H4 (cell line): Measurements from ENCODE around the gene PLAAT3. TPM values are rescaled to one million over a fixed set of nuclear protein-coding genes. Genes with fewer than 3 reads are reported as not detected.
"Not testable (repeated sequence)": the region's sequence is repeated elsewhere in the genome, so short reads cannot be mapped to it uniquely, and the experiment has no call there.

Source experiments
- DNase-seq: peaks from one replicate; pipeline ENCODE4 v3.0.0-alpha.2; 2015; ENCODE audit warnings: low spot score
- total RNA-seq: library from RNA; depleted of rRNA; stranded (reverse); fragments of >200 nt; shearing (Covaris generic); gene quantifications from 2 replicates; pipeline ENCODE4 v1.2.3, GENCODE V29; 2014

PLAAT3 gene
- total RNA-seq, 1 experiment from 2014 or later = 4.7 TPM

GRCh38 chr11:63567044-63567840 is 47.0 kb downstream of the PLAAT3 start:
- peak; percentile 88 for DNase-seq

- DNase-seq = peak; percentile 53
These were observed 49.4 kb downstream of the PLAAT3 start for GRCh38 chr11:63564784-63565350.

- DNase-seq = no peak
These were observed 50.0 kb downstream of the PLAAT3 start for GRCh38 chr11:63564056-63564774.

GRCh38 chr11:63563201-63564055 is 50.8 kb downstream of the PLAAT3 start, which contains the start of gene PLAAT2:
PLAAT2 (minus strand) TSS chr11:63563379; CDS start chr11:63563324, 55 bp downstream.
- DNase-seq = no peak

- peak; percentile 74 for DNase-seq
These were observed 53.6 kb downstream of the PLAAT3 start for GRCh38 chr11:63560506-63561180.

- no peak for DNase-seq
These were observed 55.6 kb downstream of the PLAAT3 start for GRCh38 chr11:63558459-63559157.

GRCh38 chr11:63557570-63557969 is 56.7 kb downstream of the PLAAT3 start:
- no peak for DNase-seq

- DNase-seq = no peak
These were observed 57.7 kb downstream of the PLAAT3 start for GRCh38 chr11:63556404-63557013.

GRCh38 chr11:63554877-63555223 is 59.4 kb downstream of the PLAAT3 start:
- no peak for DNase-seq

GRCh38 chr11:63553759-63554158 is 60.5 kb downstream of the PLAAT3 start:
- no peak for DNase-seq

- DNase-seq = no peak
These were observed 61.3 kb downstream of the PLAAT3 start for GRCh38 chr11:63552921-63553320.

GRCh38 chr11:63551889-63552266 is 62.4 kb downstream of the PLAAT3 start:
- DNase-seq = no peak

- DNase-seq = no peak
These were observed 62.9 kb downstream of the PLAAT3 start for GRCh38 chr11:63551091-63551888.

- DNase-seq = not testable (repeated sequence)
These were observed 64.0 kb downstream of the PLAAT3 start for GRCh38 chr11:63550156-63550700.

GRCh38 chr11:63549411-63549810 is 64.8 kb downstream of the PLAAT3 start:
- no peak for DNase-seq

- no peak for DNase-seq
These were observed 66.1 kb downstream of the PLAAT3 start for GRCh38 chr11:63548178-63548577.

- no peak for DNase-seq
These were observed 67.2 kb downstream of the PLAAT3 start for GRCh38 chr11:63547061-63547460.

- DNase-seq = no peak
These were observed 70.5 kb downstream of the PLAAT3 start for GRCh38 chr11:63543711-63544110.

- not testable (repeated sequence) for DNase-seq
These were observed 71.7 kb downstream of the PLAAT3 start for GRCh38 chr11:63542506-63542905.
